ENCODE measurements around the gene SEPTIN8.

SEPTIN8 gene

GRCh38 chr5:132780577-132780976 lies 3.5 kb upstream of the SEPTIN8 start:
- no peak for DNase-seq (ENCODE audit: low read depth in 2 of 2)

- no peak for DNase-seq (ENCODE audit: low read depth in 2 of 2)
Observed at GRCh38 chr5:132779961-132780360, 2.9 kb upstream of the SEPTIN8 start.

GRCh38 chr5:132778856-132779255 lies 1.8 kb upstream of the SEPTIN8 start:
- DNase-seq (ENCODE audit: low read depth in 2 of 2) = no peak

GRCh38 chr5:132778129-132778528 lies 1.1 kb upstream of the SEPTIN8 start:
- DNase-seq (ENCODE audit: low read depth in 2 of 2) = no peak

- DNase-seq (ENCODE audit: low read depth in 2 of 2) = no peak
Observed at GRCh38 chr5:132776938-132777208, 166 bp downstream of the SEPTIN8 start.

- no peak for DNase-seq (ENCODE audit: low read depth in 2 of 2)
Observed at GRCh38 chr5:132776131-132776937, 705 bp downstream of the SEPTIN8 start.

- no peak for DNase-seq (ENCODE audit: low read depth in 2 of 2)
Observed at GRCh38 chr5:132775476-132775961, 1.5 kb downstream of the SEPTIN8 start.

- no peak for DNase-seq (ENCODE audit: low read depth in 2 of 2)
Observed at GRCh38 chr5:132774896-132775295, 2.1 kb downstream of the SEPTIN8 start.

GRCh38 chr5:132774406-132774805 lies 2.6 kb downstream of the SEPTIN8 start:
- DNase-seq (ENCODE audit: low read depth in 2 of 2) = no peak

GRCh38 chr5:132773601-132774355 lies 3.3 kb downstream of the SEPTIN8 start:
- no peak for DNase-seq (ENCODE audit: low read depth in 2 of 2)

- DNase-seq (ENCODE audit: low read depth in 2 of 2) = no peak
Observed at GRCh38 chr5:132773114-132773513, 3.9 kb downstream of the SEPTIN8 start.

GRCh38 chr5:132772291-132773070 lies 4.6 kb downstream of the SEPTIN8 start:
- no peak for DNase-seq (ENCODE audit: low read depth in 2 of 2)

GRCh38 chr5:132771503-132771998 lies 5.5 kb downstream of the SEPTIN8 start:
- no peak for DNase-seq (ENCODE audit: low read depth in 2 of 2)

GRCh38 chr5:132770476-132771159 lies 6.4 kb downstream of the SEPTIN8 start:
- DNase-seq (ENCODE audit: low read depth in 2 of 2) = no peak

GRCh38 chr5:132768485-132768868 lies 8.6 kb downstream of the SEPTIN8 start:
- no peak for DNase-seq (ENCODE audit: low read depth in 2 of 2)

- no peak for DNase-seq (ENCODE audit: low read depth in 2 of 2)
Observed at GRCh38 chr5:132767150-132767549, 9.9 kb downstream of the SEPTIN8 start.

- no peak for DNase-seq (ENCODE audit: low read depth in 2 of 2)
Observed at GRCh38 chr5:132766806-132767055, 10.3 kb downstream of the SEPTIN8 start.

- no peak for DNase-seq (ENCODE audit: low read depth in 2 of 2)
Observed at GRCh38 chr5:132766020-132766805, 10.8 kb downstream of the SEPTIN8 start.

- no peak for DNase-seq (ENCODE audit: low read depth in 2 of 2)
Observed at GRCh38 chr5:132765311-132766019, 11.6 kb downstream of the SEPTIN8 start.

GRCh38 chr5:132764671-132765238 lies 12.3 kb downstream of the SEPTIN8 start:
- DNase-seq (ENCODE audit: low read depth in 2 of 2) = no peak
